Loucy (cell line): Measurements from ENCODE around the gene PAX7.

Source experiments
- H2AFZ ChIP-seq: fragments of 200-600 bp; sonication (generic); 2 replicates; pipeline ENCODE4 v1.6.0; 2016; ENCODE audit warnings: antibody characterized with exemption, mild to moderate bottlenecking, low read length, moderate library complexity
- H3F3A ChIP-seq: fragments of 200-600 bp; 2 replicates; pipeline ENCODE4 v1.6.0; 2016; ENCODE audit warnings: antibody characterized with exemption, low read depth, mild to moderate bottlenecking
- H3K27me3 ChIP-seq: fragments of 200-600 bp; sonication (generic); 2 replicates; pipeline ENCODE4 v1.6.1; 2014; ENCODE audit warnings: low read length, mild to moderate bottlenecking; ENCODE audit not compliant: insufficient read depth, poor library complexity, severe bottlenecking
- H3K36me3 ChIP-seq: fragments of 200-600 bp; sonication (generic); 2 replicates; pipeline ENCODE4 v1.6.1; 2016; ENCODE audit warnings: low read length; ENCODE audit not compliant: insufficient read depth
- H3K4me1 ChIP-seq: fragments of 200-600 bp; sonication (generic); 2 replicates; pipeline ENCODE4 v1.5.1; 2014; ENCODE audit warnings: low read length, mild to moderate bottlenecking; ENCODE audit not compliant: insufficient read depth, poor library complexity, severe bottlenecking
- H3K4me2 ChIP-seq: fragments of 200-600 bp; sonication (generic); 2 replicates; pipeline ENCODE4 v1.6.0; 2014; ENCODE audit warnings: antibody characterized with exemption, low read length, low read depth, mild to moderate bottlenecking; ENCODE audit not compliant: poor library complexity, severe bottlenecking
- H3K4me3 ChIP-seq: fragments of 200-600 bp; sonication (generic); 2 replicates; pipeline ENCODE4 v1.5.1; 2014; ENCODE audit warnings: low read length, mild to moderate bottlenecking, mixed read lengths; ENCODE audit not compliant: poor library complexity, severe bottlenecking
- H3K79me2 ChIP-seq: fragments of 200-600 bp; sonication (generic); 2 replicates; pipeline ENCODE4 v1.6.1; 2014; ENCODE audit warnings: low read length; ENCODE audit not compliant: insufficient read depth
- H3K9ac ChIP-seq: fragments of 200-600 bp; sonication (generic); 2 replicates; pipeline ENCODE4 v1.6.0; 2014; ENCODE audit warnings: mild to moderate bottlenecking, low read depth, low read length, moderate library complexity; ENCODE audit not compliant: poor library complexity, severe bottlenecking
- H3K9me2 ChIP-seq: fragments of 200-600 bp; sonication (generic); replicated peaks from 2 replicates; pipeline ENCODE4 v1.6.1; 2016; ENCODE audit warnings: low read depth, low read length, mixed read lengths
- H3K9me3 ChIP-seq: fragments of 200-600 bp; sonication (generic); 2 replicates; pipeline ENCODE4 v1.6.1; 2014; ENCODE audit warnings: mild to moderate bottlenecking, antibody characterized with exemption, low read length, low read depth; ENCODE audit not compliant: insufficient read depth
- H4K20me1 ChIP-seq: fragments of 200-600 bp; sonication (generic); 2 replicates; pipeline ENCODE4 v1.6.0; 2014; ENCODE audit warnings: antibody characterized with exemption, low read length, mild to moderate bottlenecking; ENCODE audit not compliant: insufficient read depth, poor library complexity, severe bottlenecking
- EZH2phosphoT487 ChIP-seq: fragments of 200-600 bp; IDR thresholded peaks from 2 replicates; pipeline ENCODE4 v1.6.1; 2018; ENCODE audit warnings: antibody characterized with exemption, mild to moderate bottlenecking, moderate library complexity, borderline replicate concordance
- TF ChIP-seq, protein P1 (sequence below): fragments of 200-600 bp; sonication (generic); conservative IDR thresholded peaks from 2 replicates; pipeline ENCODE4 v1.5.1; 2014; ENCODE audit warnings: mild to moderate bottlenecking, antibody characterized with exemption, low read length

PAX7 gene

GRCh38 chr1:18673976-18674375, 43.3 kb downstream of the PAX7 start:
- no peak overlapping the region for H3K9ac ChIP-seq
- H3F3A ChIP-seq: no peaks in the 10 kb centered on the region
- no peak for TF ChIP-seq EZH2phosphoT487
- TF ChIP-seq, protein P1, sequence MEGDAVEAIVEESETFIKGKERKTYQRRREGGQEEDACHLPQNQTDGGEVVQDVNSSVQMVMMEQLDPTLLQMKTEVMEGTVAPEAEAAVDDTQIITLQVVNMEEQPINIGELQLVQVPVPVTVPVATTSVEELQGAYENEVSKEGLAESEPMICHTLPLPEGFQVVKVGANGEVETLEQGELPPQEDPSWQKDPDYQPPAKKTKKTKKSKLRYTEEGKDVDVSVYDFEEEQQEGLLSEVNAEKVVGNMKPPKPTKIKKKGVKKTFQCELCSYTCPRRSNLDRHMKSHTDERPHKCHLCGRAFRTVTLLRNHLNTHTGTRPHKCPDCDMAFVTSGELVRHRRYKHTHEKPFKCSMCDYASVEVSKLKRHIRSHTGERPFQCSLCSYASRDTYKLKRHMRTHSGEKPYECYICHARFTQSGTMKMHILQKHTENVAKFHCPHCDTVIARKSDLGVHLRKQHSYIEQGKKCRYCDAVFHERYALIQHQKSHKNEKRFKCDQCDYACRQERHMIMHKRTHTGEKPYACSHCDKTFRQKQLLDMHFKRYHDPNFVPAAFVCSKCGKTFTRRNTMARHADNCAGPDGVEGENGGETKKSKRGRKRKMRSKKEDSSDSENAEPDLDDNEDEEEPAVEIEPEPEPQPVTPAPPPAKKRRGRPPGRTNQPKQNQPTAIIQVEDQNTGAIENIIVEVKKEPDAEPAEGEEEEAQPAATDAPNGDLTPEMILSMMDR: peak; percentile 38
- no peaks in the 10 kb centered on the region for H4K20me1 ChIP-seq
- H3K4me1 ChIP-seq: no peaks in the 10 kb centered on the region
- no peaks in the 10 kb centered on the region for H3K9me3 ChIP-seq
- no peaks in the 10 kb centered on the region for H3K79me2 ChIP-seq
- H3K27me3 ChIP-seq: no peaks in the 10 kb centered on the region
- no peak overlapping the region for H3K4me3 ChIP-seq
- no peak overlapping the region for H2AFZ ChIP-seq
- H3K9me2 ChIP-seq: no peaks in the 10 kb centered on the region
- no peak overlapping the region for H3K4me2 ChIP-seq
- H3K36me3 ChIP-seq: no peaks in the 10 kb centered on the region

- TF ChIP-seq, protein P1: no peak
- no peak for TF ChIP-seq EZH2phosphoT487
- H3K79me2 ChIP-seq: no peaks in the 10 kb centered on the region
Measured at GRCh38 chr1:18676332-18676781, 45.7 kb downstream of the PAX7 start.

GRCh38 chr1:18681423-18681835, 50.8 kb downstream of the PAX7 start:
- TF ChIP-seq, protein P1: peak; percentile 70
- no peak for TF ChIP-seq EZH2phosphoT487
- no peaks in the 10 kb centered on the region for H3K36me3 ChIP-seq
- H3K9me3 ChIP-seq: no peaks in the 10 kb centered on the region
- H2AFZ ChIP-seq: no peak overlapping the region
- H3F3A ChIP-seq: no peaks in the 10 kb centered on the region
- no peak overlapping the region for H3K9ac ChIP-seq
- H3K79me2 ChIP-seq: no peaks in the 10 kb centered on the region
- no peaks in the 10 kb centered on the region for H4K20me1 ChIP-seq
- H3K4me3 ChIP-seq: no peak overlapping the region
- no peak overlapping the region for H3K4me2 ChIP-seq
- no peaks in the 10 kb centered on the region for H3K4me1 ChIP-seq
- no peaks in the 10 kb centered on the region for H3K27me3 ChIP-seq
- no peaks in the 10 kb centered on the region for H3K9me2 ChIP-seq

More at GRCh38 chr1:18676332-18676781, 45.7 kb downstream of the PAX7 start:
- Histone ChIP-seq H3K9ac (no peak overlapping the region), H2AFZ (no peak overlapping the region), H3K4me1 (no peaks in the 10 kb centered on the region), H3K9me2 (no peaks in the 10 kb centered on the region), H3K36me3 (no peaks in the 10 kb centered on the region), H3K27me3 (no peaks in the 10 kb centered on the region), H3K4me3 (no peak overlapping the region), H3K4me2 (no peak overlapping the region), H4K20me1 (no peaks in the 10 kb centered on the region), H3K9me3 (no peaks in the 10 kb centered on the region), H3F3A (no peaks in the 10 kb centered on the region)
